WTC11 (cell line): ENCODE data around the gene IGSF9. TPM values are rescaled to one million over a fixed set of nuclear protein-coding genes. Genes with fewer than 3 reads are reported as not detected.

Experiments used
- ATAC-seq: fragments of 200-7000 bp; cut with Tn5 transposase; 2 replicates; pipeline ENCODE4 v1.10.0; 2021; ENCODE audit warnings: mild to moderate bottlenecking, moderate library complexity
- CTCF ChIA-PET: fragments of 300-600 bp; sonication (Branson Sonifier 250); formaldehyde crosslinking; loops from one replicate; lab custom pipeline; 2021; ENCODE audit warnings: antibody characterized with exemption; lab: Charles Lee
- POLR2A ChIA-PET: fragments of 350-600 bp; sonication (Branson Sonifier 250); formaldehyde crosslinking; loops from one replicate; lab custom pipeline; 2021; ENCODE audit warnings: antibody characterized with exemption; lab: Charles Lee
- DNase-seq: peaks from one replicate; pipeline ENCODE4 v3.0.0; 2021; ENCODE audit warnings: low spot score
- H3K27ac Mint-ChIP-seq: 2 replicates; pipeline ENCODE4 v1.8.0; 2021; ENCODE audit warnings: mixed read lengths
- H3K27me3 Mint-ChIP-seq: 2 replicates; pipeline ENCODE4 v1.8.0; 2021; ENCODE audit warnings: low read depth, mild to moderate bottlenecking, moderate library complexity, mixed read lengths
- H3K36me3 Mint-ChIP-seq: 2 replicates; pipeline ENCODE4 v1.8.0; 2021; ENCODE audit warnings: mixed read lengths
- H3K4me1 Mint-ChIP-seq: 2 replicates; pipeline ENCODE4 v1.8.0; 2022; ENCODE audit warnings: mixed read lengths
- H3K4me3 Mint-ChIP-seq: 2 replicates; pipeline ENCODE4 v1.8.0; 2021; ENCODE audit warnings: mild to moderate bottlenecking, moderate library complexity, mixed read lengths
- H3K9me3 Mint-ChIP-seq: 2 replicates; pipeline ENCODE4 v1.8.0; 2021; ENCODE audit warnings: mixed read lengths
- CREB1 ChIP-seq: sonication (generic); formaldehyde crosslinking; IDR thresholded peaks from 2 replicates; pipeline ENCODE4 v1.8.0; 2023; ENCODE audit warnings: mild to moderate bottlenecking, missing genetic modification reagents
- CREM ChIP-seq: sonication (generic); formaldehyde crosslinking; IDR thresholded peaks from 2 replicates; pipeline ENCODE4 v1.8.1; 2022; ENCODE audit warnings: mild to moderate bottlenecking, missing genetic modification reagents, moderate library complexity
- E2F5 ChIP-seq: sonication (generic); formaldehyde crosslinking; IDR thresholded peaks from 2 replicates; pipeline ENCODE4 v1.8.1; 2022; ENCODE audit warnings: mild to moderate bottlenecking, moderate library complexity, missing genetic modification reagents
- ELF4 ChIP-seq: sonication (generic); formaldehyde crosslinking; IDR thresholded peaks from 2 replicates; pipeline ENCODE4 v1.8.1; 2022; ENCODE audit warnings: low read depth, mild to moderate bottlenecking, moderate library complexity, missing genetic modification reagents
- FOXK1 ChIP-seq: sonication (generic); formaldehyde crosslinking; IDR thresholded peaks from 2 replicates; pipeline ENCODE4 v1.8.0; 2022; ENCODE audit warnings: mild to moderate bottlenecking, moderate library complexity, missing genetic modification reagents
- FOXP4 ChIP-seq: sonication (generic); formaldehyde crosslinking; IDR thresholded peaks from 2 replicates; pipeline ENCODE4 v1.8.0; 2022; ENCODE audit warnings: mild to moderate bottlenecking, missing genetic modification reagents
- HMGA2 ChIP-seq: fragments of 250-450 bp; sonication (Bioruptor Pico); IDR thresholded peaks from 2 replicates; pipeline ENCODE4 v1.4.0; 2021; ENCODE audit warnings: mild to moderate bottlenecking, moderate library complexity
- JUN ChIP-seq: sonication (generic); formaldehyde crosslinking; IDR thresholded peaks from 2 replicates; pipeline ENCODE4 v1.8.0; 2023; ENCODE audit warnings: mild to moderate bottlenecking, missing genetic modification reagents
- KAT7 ChIP-seq: sonication (generic); formaldehyde crosslinking; IDR thresholded peaks from 2 replicates; pipeline ENCODE4 v1.8.1; 2023; ENCODE audit warnings: missing genetic modification reagents, mild to moderate bottlenecking, borderline replicate concordance
- MLX ChIP-seq: sonication (generic); formaldehyde crosslinking; IDR thresholded peaks from 2 replicates; pipeline ENCODE4 v1.8.1; 2023; ENCODE audit warnings: mild to moderate bottlenecking, missing genetic modification reagents, moderate library complexity
- PRDM15 ChIP-seq: sonication (generic); formaldehyde crosslinking; IDR thresholded peaks from 2 replicates; pipeline ENCODE4 v1.8.0; 2022; ENCODE audit warnings: missing genetic modification reagents
- RORB ChIP-seq: fragments of 250-450 bp; sonication (Bioruptor Pico); IDR thresholded peaks from 2 replicates; pipeline ENCODE4 v1.9.0; 2021; ENCODE audit warnings: mild to moderate bottlenecking
- ZMAT4 ChIP-seq: fragments of 250-450 bp; sonication (Bioruptor Pico); IDR thresholded peaks from 2 replicates; pipeline ENCODE4 v1.9.0; 2021; ENCODE audit warnings: mild to moderate bottlenecking
- ZNF263 ChIP-seq: sonication (generic); formaldehyde crosslinking; IDR thresholded peaks from 2 replicates; pipeline ENCODE4 v1.8.1; 2022; ENCODE audit warnings: low read depth, mild to moderate bottlenecking, moderate library complexity, missing genetic modification reagents
- ZNF281 ChIP-seq: sonication (generic); formaldehyde crosslinking; IDR thresholded peaks from 2 replicates; pipeline ENCODE4 v1.8.0; 2023; ENCODE audit warnings: mild to moderate bottlenecking, missing genetic modification reagents
- ZNF317 ChIP-seq: sonication (generic); formaldehyde crosslinking; IDR thresholded peaks from 2 replicates; pipeline ENCODE4 v1.8.1; 2023; ENCODE audit warnings: low read depth, mild to moderate bottlenecking, moderate library complexity, missing genetic modification reagents, borderline replicate concordance
- ZNF671 ChIP-seq: fragments of 250-450 bp; sonication (Bioruptor Pico); IDR thresholded peaks from 2 replicates; pipeline ENCODE4 v1.8.0; 2021; ENCODE audit warnings: mild to moderate bottlenecking
- total RNA-seq: library from RNA; stranded (reverse); gene quantifications from 3 replicates; pipeline ENCODE4 v1.2.3, GENCODE V29; 2021

The IGSF9 gene
- total RNA-seq, 1 experiment from 2014 or later: 16.4 TPM

- no peak for TF ChIP-seq ZNF317 (CRISPR knock-in tag)
- TF ChIP-seq FOXP4 (CRISPR knock-in tag): no peak
- no peak for TF ChIP-seq PRDM15
- no peak for TF ChIP-seq E2F5 (CRISPR knock-in tag)
- TF ChIP-seq ZMAT4 (CRISPR knock-in tag): no peak
- TF ChIP-seq CREM (CRISPR knock-in tag): no peak
- TF ChIP-seq, all 79 proteins: peak for 0
These were observed 2.7 kb downstream of the IGSF9 start (continued) for GRCh38 chr1:159942632-159943277.

GRCh38 chr1:159941591-159942560, 3.5 kb downstream of the IGSF9 start:
- TF ChIP-seq ZNF671 (CRISPR knock-in tag) (no peak), HMGA2 (no peak), KAT7 (CRISPR knock-in tag) (no peak), JUN (no peak), CREB1 (CRISPR knock-in tag) (no peak), MLX (CRISPR knock-in tag) (no peak), CREM (CRISPR knock-in tag) (no peak), RORB (CRISPR knock-in tag) (no peak)
- TF ChIP-seq, all 79 proteins: peak for 0
- Mint-ChIP-seq H3K27ac (no peak overlapping the region; the same call in 1 of the 2 replicates), H3K27me3 (no peaks in the 10 kb centered on the region), H3K9me3 (no peaks in the 10 kb centered on the region), H3K36me3 (peaks cover 5% of the 10 kb centered on the region; the same call in 1 of the 2 replicates), H3K4me1 (peaks cover 58% of the 10 kb centered on the region), H3K4me3 (no peak overlapping the region)
- POLR2A ChIA-PET: no interaction called here
- CTCF ChIA-PET: interaction anchor here (1.5 to 10.6 kb wide), 3 partner anchors 49 to 65 kb away, joined by 5 to 202 read pairs (median 100); no protein-coding TSS in a partner anchor
- no peak for DNase-seq
- ATAC-seq: no peak

- H3K36me3 Mint-ChIP-seq: peaks cover 5% of the 10 kb centered on the region; the same call in 1 of the 2 replicates
- no peak overlapping the region for H3K27ac Mint-ChIP-seq
- TF ChIP-seq ZNF281: no peak
- no peak for TF ChIP-seq ELF4 (CRISPR knock-in tag)
- no peak for TF ChIP-seq E2F5 (CRISPR knock-in tag)
- TF ChIP-seq FOXK1 (CRISPR knock-in tag): no peak
- TF ChIP-seq ZNF263 (CRISPR knock-in tag): no peak
These were observed 4.3 kb downstream of the IGSF9 start for GRCh38 chr1:159941141-159941540.

More at GRCh38 chr1:159941141-159941540, 4.3 kb downstream of the IGSF9 start:
- H3K4me3 Mint-ChIP-seq: no peak overlapping the region
- DNase-seq (no peak), ATAC-seq (no peak)
- H3K9me3 Mint-ChIP-seq: no peaks in the 10 kb centered on the region
- H3K4me1 Mint-ChIP-seq: peaks cover 59% of the 10 kb centered on the region
- H3K27me3 Mint-ChIP-seq: no peaks in the 10 kb centered on the region
- CTCF ChIA-PET: interaction anchor here (1.5 to 10.6 kb wide), 2 partner anchors 48 to 66 kb away, joined by 5 to 202 read pairs; no protein-coding TSS in a partner anchor
- POLR2A ChIA-PET: no interaction called here
